ENCODE results near the gene GALNT7. TPM values are rescaled to one million over a fixed set of nuclear protein-coding genes. Genes with fewer than 3 reads are reported as not detected.

The GALNT7 gene
- total RNA-seq, 4 donors from 2014 or later, result 15.6 to 38.2 (median 23.8) TPM

GRCh38 chr4:173282626-173283025 lies 114.0 kb downstream of the GALNT7 start:
- intact Hi-C loops (cut with DNase I), result no loop called here
- H3K9me3 ChIP-seq, result no peaks in the 10 kb centered on the region

GRCh38 chr4:173284463-173284862 lies 115.9 kb downstream of the GALNT7 start:
- Histone ChIP-seq H3K4me3 (replicated peaks in 1 of 3) (no peak overlapping the region), H3K27ac (no peak overlapping the region), H3K36me3 (no peaks in the 10 kb centered on the region), H3K4me1 (no peaks in the 10 kb centered on the region), H3K9me3 (no peaks in the 10 kb centered on the region), H3K27me3 (no peaks in the 10 kb centered on the region)
- TF ChIP-seq POLR2A (IDR thresholded peaks at IDR 0.05), result no peak
- TF ChIP-seq CTCF (IDR thresholded peaks at IDR 0.05), result no peak
- intact Hi-C loops (cut with DNase I), result no loop called here
- DNase-seq, result no peak

More at GRCh38 chr4:173282626-173283025, 114.0 kb downstream of the GALNT7 start:
- DNase-seq, result no peak
- Histone ChIP-seq H3K27ac (no peak overlapping the region), H3K4me3 (replicated peaks in 1 of 3) (no peak overlapping the region), H3K27me3 (no peaks in the 10 kb centered on the region), H3K36me3 (no peaks in the 10 kb centered on the region), H3K4me1 (no peaks in the 10 kb centered on the region)
- TF ChIP-seq CTCF (IDR thresholded peaks at IDR 0.05), result no peak
- TF ChIP-seq POLR2A (IDR thresholded peaks at IDR 0.05), result no peak
- WGBS, 2 donors, result 73 to 84% methylated on average over 3 of the region's 3 CpGs

- 91 to 93% methylated on average over 2 of the region's 2 CpGs for WGBS, 2 donors
- TF ChIP-seq CTCF (IDR thresholded peaks at IDR 0.05) (no peak), POLR2A (IDR thresholded peaks at IDR 0.05) (no peak)
Measured at GRCh38 chr4:173287486-173287885, 118.9 kb downstream of the GALNT7 start.

GRCh38 chr4:173288296-173288695 lies 119.7 kb downstream of the GALNT7 start:
- Histone ChIP-seq H3K4me1 (no peaks in the 10 kb centered on the region), H3K9me3 (no peaks in the 10 kb centered on the region), H3K27ac (no peak overlapping the region), H3K4me3 (replicated peaks in 1 of 3) (no peak overlapping the region), H3K27me3 (no peaks in the 10 kb centered on the region), H3K36me3 (no peaks in the 10 kb centered on the region)
- TF ChIP-seq CTCF (IDR thresholded peaks at IDR 0.05) (peak in 3 of 6 experiments; percentile 9 to 32 (median 18)), POLR2A (IDR thresholded peaks at IDR 0.05) (no peak)
- intact Hi-C loops (cut with DNase I), result no loop called here
- DNase-seq, result peak; percentile 21 to 30
- WGBS, 2 donors, result 78 to 79% methylated on average over 4 of the region's 4 CpGs

More at GRCh38 chr4:173287486-173287885, 118.9 kb downstream of the GALNT7 start:
- no peaks in the 10 kb centered on the region for H3K4me1 ChIP-seq
- H3K9me3 ChIP-seq, result no peaks in the 10 kb centered on the region
- H3K27ac ChIP-seq, result no peak overlapping the region
- H3K4me3 ChIP-seq (replicated peaks in 1 of 3), result no peak overlapping the region
- intact Hi-C loops (cut with DNase I), result no loop called here
- DNase-seq, result no peak
- H3K36me3 ChIP-seq, result no peaks in the 10 kb centered on the region
- H3K27me3 ChIP-seq, result no peaks in the 10 kb centered on the region

- no peak for DNase-seq
- H3K36me3 ChIP-seq, result no peaks in the 10 kb centered on the region
- no peak overlapping the region for H3K27ac ChIP-seq
- no peaks in the 10 kb centered on the region for H3K27me3 ChIP-seq
- no peak for TF ChIP-seq POLR2A (IDR thresholded peaks at IDR 0.05)
- 90 to 98% methylated on average over 3 of the region's 3 CpGs for WGBS, 2 donors
- intact Hi-C loops (cut with DNase I), result no loop called here
- H3K9me3 ChIP-seq, result no peaks in the 10 kb centered on the region
- no peak overlapping the region for H3K4me3 ChIP-seq (replicated peaks in 1 of 3)
- no peaks in the 10 kb centered on the region for H3K4me1 ChIP-seq
Measured at GRCh38 chr4:173288698-173289352, 120.2 kb downstream of the GALNT7 start.
